ENCODE measurements around the gene RNF212.

Gene RNF212

GRCh38 chr4:1035510-1035909 is 77.9 kb downstream of the RNF212 start:
- TF ChIP-seq, protein P1, sequence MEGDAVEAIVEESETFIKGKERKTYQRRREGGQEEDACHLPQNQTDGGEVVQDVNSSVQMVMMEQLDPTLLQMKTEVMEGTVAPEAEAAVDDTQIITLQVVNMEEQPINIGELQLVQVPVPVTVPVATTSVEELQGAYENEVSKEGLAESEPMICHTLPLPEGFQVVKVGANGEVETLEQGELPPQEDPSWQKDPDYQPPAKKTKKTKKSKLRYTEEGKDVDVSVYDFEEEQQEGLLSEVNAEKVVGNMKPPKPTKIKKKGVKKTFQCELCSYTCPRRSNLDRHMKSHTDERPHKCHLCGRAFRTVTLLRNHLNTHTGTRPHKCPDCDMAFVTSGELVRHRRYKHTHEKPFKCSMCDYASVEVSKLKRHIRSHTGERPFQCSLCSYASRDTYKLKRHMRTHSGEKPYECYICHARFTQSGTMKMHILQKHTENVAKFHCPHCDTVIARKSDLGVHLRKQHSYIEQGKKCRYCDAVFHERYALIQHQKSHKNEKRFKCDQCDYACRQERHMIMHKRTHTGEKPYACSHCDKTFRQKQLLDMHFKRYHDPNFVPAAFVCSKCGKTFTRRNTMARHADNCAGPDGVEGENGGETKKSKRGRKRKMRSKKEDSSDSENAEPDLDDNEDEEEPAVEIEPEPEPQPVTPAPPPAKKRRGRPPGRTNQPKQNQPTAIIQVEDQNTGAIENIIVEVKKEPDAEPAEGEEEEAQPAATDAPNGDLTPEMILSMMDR (IDR thresholded peaks at IDR 0.05; ENCODE audit: low read depth, low read length): no peak
- no peak for DNase-seq (ENCODE audit: extremely low read depth, low read depth)

- no peak for DNase-seq (ENCODE audit: extremely low read depth, low read depth)
- TF ChIP-seq, protein P1 (IDR thresholded peaks at IDR 0.05; ENCODE audit: low read depth, low read length): no peak
Observed at GRCh38 chr4:1033840-1034551, 79.4 kb downstream of the RNF212 start.

DNA sequence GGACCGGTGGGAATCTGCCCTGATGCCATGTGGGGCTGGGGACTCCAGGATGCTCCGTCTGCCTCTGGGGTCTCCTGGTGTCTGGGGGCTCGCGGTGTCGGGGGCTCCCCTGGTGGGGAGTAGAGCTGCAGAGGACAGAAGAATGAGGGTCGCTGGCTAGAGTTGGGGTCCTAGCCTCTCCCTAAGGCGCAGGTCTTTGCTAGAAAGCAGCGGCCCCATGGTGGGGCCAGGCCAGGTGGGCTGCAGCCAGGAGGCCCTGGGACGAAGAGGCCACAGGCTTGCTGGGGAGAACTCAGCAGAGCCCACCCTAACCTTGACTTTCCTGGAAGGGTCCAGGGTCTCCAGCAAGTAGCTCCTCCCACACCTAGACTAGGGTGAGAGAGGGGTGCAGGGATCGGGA is 80.5 kb downstream of the RNF212 start:
- TF ChIP-seq, protein P1 (IDR thresholded peaks at IDR 0.05; ENCODE audit: low read depth, low read length): no peak
- no peak for DNase-seq (ENCODE audit: extremely low read depth, low read depth)

GRCh38 chr4:1031956-1032795 is 81.2 kb downstream of the RNF212 start:
- TF ChIP-seq, protein P1 (IDR thresholded peaks at IDR 0.05; ENCODE audit: low read depth, low read length): no peak
- DNase-seq (ENCODE audit: extremely low read depth, low read depth): no peak

GRCh38 chr4:1031346-1031745 is 82.0 kb downstream of the RNF212 start:
- TF ChIP-seq, protein P1 (IDR thresholded peaks at IDR 0.05; ENCODE audit: low read depth, low read length): no peak
- DNase-seq (ENCODE audit: extremely low read depth, low read depth): no peak

- TF ChIP-seq, protein P1 (IDR thresholded peaks at IDR 0.05; ENCODE audit: low read depth, low read length): no peak
- no peak for DNase-seq (ENCODE audit: extremely low read depth, low read depth)
Observed at GRCh38 chr4:1030559-1030958, 82.8 kb downstream of the RNF212 start.

DNA sequence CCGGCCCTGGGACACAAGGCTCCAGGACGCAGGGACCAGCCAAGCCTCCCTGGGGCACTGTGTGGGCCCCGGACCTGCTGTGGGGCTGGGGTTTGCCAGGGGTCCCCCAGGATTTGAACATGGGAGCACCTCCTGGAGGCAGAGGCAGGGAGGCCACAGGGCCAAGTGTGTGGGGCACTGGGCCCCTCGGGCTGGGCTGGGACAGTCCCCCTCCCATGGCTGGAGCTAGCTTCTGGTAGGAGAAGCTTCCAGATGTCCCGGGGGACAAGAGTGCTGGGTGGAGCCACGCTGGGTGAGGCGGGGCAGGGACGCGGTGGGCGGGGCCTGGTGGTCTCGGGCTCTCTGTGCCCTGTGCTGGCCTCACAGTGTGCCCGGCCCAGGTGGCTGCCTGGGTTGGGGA is 83.3 kb downstream of the RNF212 start:
- TF ChIP-seq, protein P1 (IDR thresholded peaks at IDR 0.05; ENCODE audit: low read depth, low read length): no peak
- DNase-seq (ENCODE audit: extremely low read depth, low read depth): no peak

All from AG09319 (cell line).